ENCODE measurements around the gene ZC3H10.
"Not testable (repeated sequence)": the region's sequence is repeated elsewhere in the genome, so short reads cannot be mapped to it uniquely, and the experiment has no call there.

ZC3H10 gene

GRCh38 chr12:56103066-56103711 lies 14.9 kb upstream of the ZC3H10 start:
- no peak for DNase-seq

GRCh38 chr12:56103823-56104108 lies 14.3 kb upstream of the ZC3H10 start:
- no peak for DNase-seq

GRCh38 chr12:56104109-56104814 lies 13.8 kb upstream of the ZC3H10 start, which contains the start of gene PA2G4:
Gene PA2G4, plus strand, starts transcription at chr12:56104559. Its CDS starts 179 bp downstream, at chr12:56104738.
- peak; percentile 94 for DNase-seq

- DNase-seq: no peak
Observed at GRCh38 chr12:56104815-56105608, 13.1 kb upstream of the ZC3H10 start.

- no peak for DNase-seq
Observed at GRCh38 chr12:56105609-56105902, 12.5 kb upstream of the ZC3H10 start.

- DNase-seq: no peak
Observed at GRCh38 chr12:56107242-56107641, 10.8 kb upstream of the ZC3H10 start.

- no peak for DNase-seq
Observed at GRCh38 chr12:56110571-56110970, 7.5 kb upstream of the ZC3H10 start.

- DNase-seq: no peak
Observed at GRCh38 chr12:56114084-56114483, 4.0 kb upstream of the ZC3H10 start.

GRCh38 chr12:56115329-56115728 lies 2.7 kb upstream of the ZC3H10 start:
- DNase-seq: no peak

- DNase-seq: no peak
Observed at GRCh38 chr12:56116267-56117081, 1.6 kb upstream of the ZC3H10 start, which contains the start of gene RPL41. Gene RPL41, plus strand, starts transcription at chr12:56116633.

GRCh38 chr12:56117082-56117706 lies 872 bp upstream of the ZC3H10 start:
- not testable (repeated sequence) for DNase-seq

GRCh38 chr12:56118688-56119357 lies 757 bp downstream of the ZC3H10 start:
- DNase-seq: no peak

GRCh38 chr12:56119361-56119796 lies 1.3 kb downstream of the ZC3H10 start:
- DNase-seq: no peak

GRCh38 chr12:56120158-56120846 lies 2.2 kb downstream of the ZC3H10 start:
- no peak for DNase-seq

GRCh38 chr12:56121204-56121870 lies 3.3 kb downstream of the ZC3H10 start:
- DNase-seq: no peak

GRCh38 chr12:56122637-56123036 lies 4.6 kb downstream of the ZC3H10 start:
- DNase-seq: no peak

GRCh38 chr12:56124133-56124532 lies 6.1 kb downstream of the ZC3H10 start:
- DNase-seq: no peak

- DNase-seq: no peak
Observed at GRCh38 chr12:56126732-56127239, 8.7 kb downstream of the ZC3H10 start.

- no peak for DNase-seq
Observed at GRCh38 chr12:56127485-56127887, 9.4 kb downstream of the ZC3H10 start.

GRCh38 chr12:56127888-56128669 lies 10.0 kb downstream of the ZC3H10 start, which contains the start of gene ESYT1:
Gene ESYT1, plus strand, starts transcription at chr12:56128267. Its CDS starts 53 bp downstream, at chr12:56128320.
- DNase-seq: no peak

Measured in cortex of kidney (tissue), 1 donor.